GM21367 (cell line): Measurements from ENCODE around the gene DNAAF8.
A peak's percentile ranks its signal among the peaks of the same experiment; 100 is the strongest.

ENCODE experiments used
- ATAC-seq: cut with Tn5 transposase; IDR thresholded peaks from one replicate; pipeline ENCODE4 v1.9.1; 2021; ENCODE audit not compliant: unreplicated experiment

DNAAF8 gene

GRCh38 chr16:4734063-4734729 is at the start of gene DNAAF8, which contains the start of gene ANKS3:
Gene DNAAF8 (plus strand): TSS chr16:4734537. CDS start chr16:4736515, 1,978 bp downstream.
Gene ANKS3 (minus strand): TSS chr16:4734271. CDS start chr16:4730149, 4,122 bp downstream.
- peak; percentile 73 for ATAC-seq

DNA sequence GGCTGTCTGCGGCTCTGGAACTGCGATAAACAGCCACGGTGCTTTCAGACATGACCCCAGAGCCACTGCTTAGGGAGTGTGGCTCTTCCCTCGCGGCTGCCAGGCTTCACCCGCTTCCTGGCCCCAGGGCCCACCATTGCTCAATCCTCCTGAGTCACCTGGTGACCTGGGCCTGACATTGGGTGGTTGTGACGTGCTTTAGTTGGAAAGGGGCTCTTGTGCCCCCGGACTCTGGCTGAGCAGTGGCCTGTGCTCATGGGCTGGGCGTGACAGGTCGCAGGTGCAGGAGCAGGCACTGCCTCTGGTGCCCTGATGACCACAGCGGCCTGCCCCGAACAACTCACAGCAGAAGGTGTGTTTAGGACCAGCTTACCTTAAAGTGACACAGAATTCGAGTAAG is 49.6 kb upstream of the DNAAF8 start:
- no peak for ATAC-seq

DNA sequence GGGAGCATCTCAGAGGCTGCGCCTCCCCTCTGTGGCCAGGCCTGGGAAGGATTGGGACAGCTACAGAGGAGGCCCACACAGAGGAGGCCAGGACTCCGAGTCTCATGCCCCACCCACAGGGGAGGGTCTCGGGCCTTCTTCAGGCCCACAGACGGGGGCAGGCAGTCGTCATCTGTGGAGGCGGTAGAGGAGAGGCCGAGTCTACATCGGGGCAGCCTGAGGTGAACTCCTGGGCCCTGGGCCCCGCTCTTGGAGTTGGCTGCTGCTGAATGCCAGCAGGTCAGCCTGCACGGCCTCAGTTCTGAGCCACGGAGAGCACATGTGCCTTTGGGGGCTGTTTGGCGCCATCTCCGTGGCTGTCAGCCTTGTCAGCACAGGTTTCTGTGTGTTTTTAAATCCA is 49.0 kb upstream of the DNAAF8 start:
- ATAC-seq = no peak

- no peak for ATAC-seq
Measured at GRCh38 chr16:4685776-4686496, 48.4 kb upstream of the DNAAF8 start.

DNA sequence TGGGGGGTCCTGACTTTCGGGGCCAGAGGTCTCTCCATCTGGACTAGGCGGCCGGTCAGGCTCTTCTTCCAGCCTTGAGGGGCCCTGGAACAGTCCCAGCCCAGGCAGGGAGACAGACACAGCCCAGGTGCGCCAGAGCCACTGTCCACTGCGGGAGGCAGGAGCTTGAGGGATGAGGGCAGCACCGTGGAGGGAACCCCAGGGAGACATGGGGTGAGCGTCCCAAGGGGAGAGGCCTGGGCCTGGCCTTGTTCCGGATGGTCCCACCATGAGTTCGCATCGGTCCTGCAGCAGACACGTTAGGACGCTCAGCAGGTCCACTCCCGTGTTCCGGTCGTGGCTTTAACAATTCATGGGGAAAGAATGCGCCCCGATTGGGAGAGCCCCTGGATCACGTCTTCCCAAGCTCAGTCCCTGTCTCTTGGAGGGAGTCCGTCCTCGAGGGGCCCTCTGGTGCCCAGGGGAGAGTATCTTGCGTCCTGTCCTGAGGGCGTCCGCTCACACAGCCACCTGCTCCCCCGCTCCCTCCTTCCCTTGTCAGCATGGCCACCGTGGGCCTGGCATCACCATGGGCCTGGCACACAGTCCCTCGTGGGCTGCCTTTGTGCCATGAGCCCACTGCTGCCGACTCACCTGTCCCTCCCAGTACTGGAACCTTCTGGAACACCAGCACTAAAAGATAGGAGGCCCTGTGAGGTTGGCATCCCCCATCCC is 47.7 kb upstream of the DNAAF8 start:
- ATAC-seq = no peak

GRCh38 chr16:4687416-4687815 is 46.9 kb upstream of the DNAAF8 start:
- ATAC-seq = no peak

DNA sequence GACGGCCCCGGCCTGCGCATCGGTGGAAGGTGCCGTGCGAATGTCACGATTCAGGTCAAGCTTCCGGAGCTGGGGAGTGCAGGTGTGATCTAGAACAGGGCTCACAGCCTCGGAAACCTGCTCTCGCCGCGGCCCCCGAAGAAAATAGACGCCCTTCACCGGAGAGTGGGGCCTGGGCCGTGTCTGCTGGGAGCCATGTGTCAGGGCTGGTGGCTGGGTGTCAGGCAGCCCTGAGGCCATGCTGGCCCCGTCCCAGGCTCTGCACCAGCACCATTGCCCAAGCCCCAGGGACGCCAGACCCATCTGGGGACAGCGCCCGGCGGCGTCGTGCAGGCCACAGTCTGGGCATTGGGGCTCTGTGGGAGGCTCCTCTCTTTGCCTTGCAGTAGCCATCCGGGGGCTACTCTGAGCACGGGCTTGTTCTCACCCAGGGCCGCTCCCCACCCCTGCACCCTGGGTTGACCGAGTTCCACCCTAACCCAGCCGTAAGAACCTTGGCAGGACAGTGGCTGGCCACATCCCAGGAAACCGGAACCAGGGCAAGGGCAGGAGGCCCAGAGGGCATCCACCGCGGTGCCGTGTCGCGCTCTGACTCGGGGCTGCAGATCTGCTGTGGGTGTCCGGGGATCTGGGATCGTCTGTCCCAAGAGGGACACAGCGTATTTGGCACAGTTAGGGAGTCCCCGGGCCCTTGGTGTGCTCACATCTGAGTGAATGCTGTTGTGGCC is 46.2 kb upstream of the DNAAF8 start:
- ATAC-seq = no peak

GRCh38 chr16:4688674-4689045 is 45.7 kb upstream of the DNAAF8 start:
- no peak for ATAC-seq

GRCh38 chr16:4689091-4689671 is 45.2 kb upstream of the DNAAF8 start:
- ATAC-seq = no peak

- no peak for ATAC-seq
Measured at GRCh38 chr16:4689864-4690704, 44.3 kb upstream of the DNAAF8 start.

- ATAC-seq = no peak
Measured at GRCh38 chr16:4690946-4691665, 43.2 kb upstream of the DNAAF8 start.

DNA sequence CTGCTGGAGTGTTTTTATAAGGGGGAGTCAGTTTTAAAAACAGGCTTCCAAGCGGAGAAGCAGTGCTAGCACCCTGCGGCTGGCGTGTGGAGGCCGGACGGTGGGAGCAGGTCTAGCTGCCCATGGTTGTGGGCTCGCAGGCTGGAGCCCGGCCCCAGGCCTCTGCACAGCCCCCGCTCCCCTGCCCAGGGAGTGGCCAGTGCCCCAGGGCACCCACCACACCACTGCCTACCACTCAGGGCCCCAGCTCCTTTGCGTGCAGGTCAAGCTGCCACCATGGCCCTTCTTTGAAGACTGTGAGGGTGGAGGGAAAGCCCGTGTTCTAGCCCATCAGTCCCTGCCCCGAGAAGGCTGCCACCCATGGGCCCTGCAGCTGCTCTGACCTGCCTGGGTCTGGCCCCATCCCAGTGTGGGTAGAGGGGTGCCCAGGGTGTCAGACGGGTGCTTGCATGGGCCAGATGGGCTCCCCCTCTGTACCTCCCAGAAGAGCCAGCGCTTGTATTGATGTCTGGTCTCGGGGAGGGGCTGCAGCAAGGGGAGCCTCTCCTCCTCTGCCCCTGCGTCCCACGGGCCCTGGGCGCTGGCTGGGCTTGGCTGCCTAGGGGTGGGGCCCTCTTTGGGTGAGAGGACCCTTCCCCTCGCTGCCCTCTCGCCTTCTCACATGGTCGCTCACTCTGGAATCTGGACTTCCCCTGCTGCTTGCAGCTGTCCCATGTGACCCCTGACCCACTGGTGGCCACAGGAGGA is 42.5 kb upstream of the DNAAF8 start:
- no peak for ATAC-seq

DNA sequence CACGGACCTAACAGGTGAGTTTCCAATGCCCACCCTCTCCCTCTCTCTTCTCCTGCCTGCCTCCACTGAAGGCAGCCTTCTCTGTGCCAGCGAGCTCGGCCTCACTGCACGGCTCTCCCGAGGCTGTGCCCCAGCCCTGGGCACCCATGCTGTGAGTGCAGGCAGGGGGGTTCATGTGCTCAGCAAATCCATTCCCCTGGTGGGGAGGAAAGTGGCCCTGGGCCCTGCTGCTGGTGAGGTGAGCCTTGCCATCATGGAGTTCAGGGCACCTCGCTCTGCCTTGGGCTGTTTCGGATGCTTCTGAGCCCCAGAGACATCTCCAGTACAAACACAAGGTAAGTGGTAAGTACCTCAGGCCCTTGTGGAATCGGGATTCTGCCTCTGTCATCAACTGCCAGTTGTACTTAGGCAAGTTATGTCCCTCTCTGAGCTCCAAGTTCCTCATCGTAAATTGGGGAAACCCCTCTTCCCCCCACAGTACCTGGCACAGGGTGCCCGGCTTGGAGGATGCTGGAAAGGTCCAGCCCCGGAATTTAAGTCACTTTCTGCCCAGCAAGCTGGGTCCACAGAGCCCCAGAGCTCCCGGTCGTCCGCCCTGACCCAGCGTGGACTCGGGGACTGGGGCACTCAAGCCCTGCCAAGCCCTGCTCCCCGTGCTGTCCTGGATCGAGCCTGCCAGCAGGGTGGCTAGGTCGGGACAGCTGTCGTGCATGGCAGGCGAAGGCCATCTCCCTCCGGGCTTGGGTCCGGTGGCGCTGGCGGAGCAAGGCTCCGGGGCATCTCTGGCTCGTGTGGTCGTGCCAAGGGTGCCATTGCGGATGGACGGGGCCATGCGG is 41.7 kb upstream of the DNAAF8 start:
- peak; percentile 5 for ATAC-seq

GRCh38 chr16:4693296-4693955 is 40.9 kb upstream of the DNAAF8 start, which contains the start of gene NUDT16L1:
Gene NUDT16L1 (plus strand): TSS chr16:4693562. CDS start chr16:4693727, 165 bp downstream.
- ATAC-seq = peak; percentile 90

DNA sequence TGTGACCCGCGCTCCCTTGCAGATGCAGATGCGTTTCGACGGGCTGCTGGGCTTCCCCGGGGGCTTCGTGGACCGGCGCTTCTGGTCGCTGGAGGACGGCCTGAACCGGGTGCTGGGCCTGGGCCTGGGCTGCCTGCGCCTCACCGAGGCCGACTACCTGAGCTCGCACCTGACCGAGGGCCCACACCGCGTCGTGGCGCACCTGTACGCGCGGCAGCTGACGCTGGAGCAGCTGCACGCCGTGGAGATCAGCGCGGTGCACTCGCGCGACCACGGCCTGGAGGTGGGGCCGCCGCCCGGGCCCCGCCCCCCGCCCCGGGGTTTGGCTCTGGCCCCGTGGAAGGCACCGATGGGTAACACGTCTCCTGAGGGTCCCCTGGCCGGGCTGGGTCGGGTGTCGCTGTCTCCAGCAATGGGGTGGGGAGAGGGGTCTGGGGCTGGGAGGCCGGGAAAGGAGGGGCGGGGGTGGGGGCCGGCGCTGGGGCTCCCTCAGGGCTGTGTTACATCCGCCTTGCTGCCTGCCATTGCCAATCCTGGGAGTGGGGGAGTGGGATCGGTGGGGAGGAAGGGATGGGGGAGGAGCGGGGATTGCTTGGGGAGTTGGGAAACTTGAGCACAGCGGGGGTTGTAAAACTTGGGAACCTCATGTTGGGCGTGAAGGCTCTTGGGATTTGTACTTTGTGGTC is 40.2 kb upstream of the DNAAF8 start:
- ATAC-seq = no peak

DNA sequence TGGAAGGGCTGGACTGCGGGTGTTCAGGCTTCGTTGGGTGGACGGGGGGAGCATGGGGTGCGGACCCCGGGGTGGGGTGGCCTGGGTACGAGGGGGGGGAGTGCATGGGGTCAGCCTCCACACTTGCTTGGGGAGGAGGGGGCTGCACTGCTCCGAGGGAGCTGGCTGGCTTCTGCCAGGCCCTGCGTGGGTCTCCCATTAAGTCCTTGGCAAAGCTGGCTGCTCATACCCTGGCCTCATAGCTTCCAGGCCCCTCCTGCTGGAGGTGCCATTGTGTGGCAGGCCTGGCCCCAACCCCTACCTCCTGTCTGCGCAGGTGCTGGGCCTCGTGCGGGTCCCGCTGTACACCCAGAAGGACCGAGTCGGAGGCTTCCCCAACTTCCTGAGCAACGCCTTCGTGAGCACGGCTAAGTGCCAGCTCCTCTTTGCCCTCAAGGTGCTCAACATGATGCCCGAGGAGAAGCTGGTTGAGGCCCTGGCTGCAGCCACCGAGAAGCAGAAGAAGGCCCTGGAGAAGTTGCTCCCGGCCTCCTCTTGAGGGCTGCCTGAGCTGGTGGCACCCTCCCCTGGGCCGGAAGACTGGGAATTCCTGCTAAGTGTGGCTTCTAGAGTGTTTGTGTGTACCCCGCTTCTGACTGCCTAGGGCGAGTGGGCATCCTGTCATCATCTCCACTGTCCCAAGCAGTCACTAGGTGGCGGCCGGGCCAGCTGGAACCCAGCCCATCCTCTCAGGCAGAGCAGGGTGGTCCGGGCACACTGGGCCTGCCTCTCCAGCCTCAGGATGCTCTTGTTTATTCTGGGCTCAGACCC is 39.5 kb upstream of the DNAAF8 start:
- no peak for ATAC-seq
